ENCODE data around the gene TMEM45B. TPM values are rescaled to one million over a fixed set of nuclear protein-coding genes. Genes with fewer than 3 reads are reported as not detected.
A peak's percentile ranks its signal among the peaks of the same experiment; 100 is the strongest.

Gene TMEM45B
- total RNA-seq, 2 donors from 2014 or later, result 1.8 to 4.6 TPM

- DNase-seq (no peak), ATAC-seq (no peak)
- WGBS, 2 donors, result 84 to 91% methylated on average over 8 of the region's 8 CpGs
- H3K36me3 ChIP-seq (replicated peaks in 1 of 2; ENCODE audit: insufficient read depth in 1 of 2, low read depth in 2 of 2), result no peaks in the 10 kb centered on the region
- peaks cover 13% of the 10 kb centered on the region for H3K4me1 ChIP-seq
- H3K9me3 ChIP-seq, result no peaks in the 10 kb centered on the region
- no peaks in the 10 kb centered on the region for H3K27me3 ChIP-seq
- intact Hi-C loops (cut with DNase I), result no loop called here
- no peak overlapping the region for H3K27ac ChIP-seq
- TF ChIP-seq POLR2A (IDR thresholded peaks at IDR 0.05) (no peak), CTCF (IDR thresholded peaks at IDR 0.05) (no peak)
- no peak overlapping the region for H3K4me3 ChIP-seq
Measured at GRCh38 chr11:129856036-129856435, 40.4 kb downstream of the TMEM45B start.

- Histone ChIP-seq H3K4me1 (peaks cover 5% of the 10 kb centered on the region), H3K36me3 (replicated peaks in 1 of 2; ENCODE audit: insufficient read depth in 1 of 2, low read depth in 2 of 2) (peaks cover 12 to 15% of the 10 kb centered on the region in 2 donors), H3K27ac (peak overlapping the region; percentile 56 to 82 (median 72)), H3K27me3 (no peaks in the 10 kb centered on the region), H3K9me3 (no peaks in the 10 kb centered on the region), H3K4me3 (no peak overlapping the region)
- TF ChIP-seq POLR2A (IDR thresholded peaks at IDR 0.05) (peak; percentile 41 to 71 (median 53)), CTCF (IDR thresholded peaks at IDR 0.05) (no peak)
- DNase-seq, result peak; percentile 72 to 83 (median 78)
- 61 to 68% methylated on average over 16 of the region's 16 CpGs for WGBS, 2 donors
- intact Hi-C loops (cut with DNase I), result no loop called here
- peak; percentile 91 for ATAC-seq
Measured at GRCh38 chr11:129861702-129862522, 46.3 kb downstream of the TMEM45B start.

- Histone ChIP-seq H3K4me3 (no peak overlapping the region), H3K27ac (no peak overlapping the region), H3K4me1 (peaks cover 5% of the 10 kb centered on the region), H3K36me3 (replicated peaks in 1 of 2; ENCODE audit: insufficient read depth in 1 of 2, low read depth in 2 of 2) (peaks cover 13 to 31% of the 10 kb centered on the region in 2 donors), H3K27me3 (no peaks in the 10 kb centered on the region), H3K9me3 (no peaks in the 10 kb centered on the region)
- intact Hi-C loops (cut with DNase I), result no loop called here
- 88 to 92% methylated on average over 4 to 5 of the region's 5 CpGs for WGBS, 2 donors
- ATAC-seq (no peak), DNase-seq (no peak)
- no peak for TF ChIP-seq POLR2A (IDR thresholded peaks at IDR 0.05)
- no peak for TF ChIP-seq CTCF (IDR thresholded peaks at IDR 0.05)
Measured at GRCh38 chr11:129864811-129865210, 49.2 kb downstream of the TMEM45B start.

GRCh38 chr11:129865701-129866100, 50.1 kb downstream of the TMEM45B start:
- ATAC-seq (no peak), DNase-seq (no peak)
- Histone ChIP-seq H3K27ac (peak overlapping the region in 1 of 4 donors; percentile 54), H3K9me3 (no peaks in the 10 kb centered on the region), H3K27me3 (no peaks in the 10 kb centered on the region), H3K36me3 (replicated peaks in 1 of 2; ENCODE audit: insufficient read depth in 1 of 2, low read depth in 2 of 2) (peaks cover 17 to 33% of the 10 kb centered on the region in 2 donors), H3K4me3 (no peak overlapping the region), H3K4me1 (peaks cover 5% of the 10 kb centered on the region)
- WGBS, 2 donors, result 79 to 85% methylated on average over 4 of the region's 4 CpGs
- intact Hi-C loops (cut with DNase I), result no loop called here
- TF ChIP-seq CTCF (IDR thresholded peaks at IDR 0.05) (no peak), POLR2A (IDR thresholded peaks at IDR 0.05) (no peak)
